ENCODE results near the gene FER.

The FER gene

GRCh38 chr5:109239456-109239855 is 491.8 kb downstream of the FER start:
- Histone ChIP-seq H3K4me2 (ENCODE audit: low read length) (no peak overlapping the region), H3K27me3 (ENCODE audit: insufficient read depth, low read length) (no peaks in the 10 kb centered on the region), H3K79me2 (ENCODE audit: insufficient read depth, low read length) (no peaks in the 10 kb centered on the region), H3K36me3 (ENCODE audit: insufficient read depth, low read length) (no peaks in the 10 kb centered on the region; the same call in 1 of the 2 replicates), H4K20me1 (ENCODE audit: insufficient read depth, low read length) (no peaks in the 10 kb centered on the region), H3F3A (ENCODE audit: insufficient read depth, low read length) (no peaks in the 10 kb centered on the region), H3K4me3 (ENCODE audit: low read depth, low read length, poor library complexity, severe bottlenecking) (no peak overlapping the region), H3K4me1 (ENCODE audit: insufficient read depth, low read length, severe bottlenecking) (no peaks in the 10 kb centered on the region), H3K9me3 (ENCODE audit: low read length) (0 out of 2 replicates have a peak, but pooled peaks cover 4% of the 10 kb centered on the region), H3K9me2 (ENCODE audit: low read depth, low read length) (no peaks in the 10 kb centered on the region), H3K27ac (ENCODE audit: low read depth, low read length, poor library complexity, severe bottlenecking) (no peak overlapping the region), H3K9ac (ENCODE audit: low read length) (no peak overlapping the region), H2AFZ (ENCODE audit: low read length) (no peak overlapping the region)
- TF ChIP-seq CTCF (IDR thresholded peaks at IDR 0.05; ENCODE audit: low read length) (no peak), EZH2 (IDR thresholded peaks at IDR 0.05; ENCODE audit: borderline replicate concordance, low read length) (no peak)

GRCh38 chr5:109242518-109242917 is 494.8 kb downstream of the FER start:
- Histone ChIP-seq H3K4me3 (ENCODE audit: low read depth, low read length, poor library complexity, severe bottlenecking) (no peak overlapping the region), H3K4me1 (ENCODE audit: insufficient read depth, low read length, severe bottlenecking) (no peaks in the 10 kb centered on the region), H2AFZ (ENCODE audit: low read length) (no peak overlapping the region), H3K9ac (ENCODE audit: low read length) (no peak overlapping the region), H3K79me2 (ENCODE audit: insufficient read depth, low read length) (no peaks in the 10 kb centered on the region), H3K27me3 (ENCODE audit: insufficient read depth, low read length) (no peaks in the 10 kb centered on the region), H3K4me2 (ENCODE audit: low read length) (no peak overlapping the region), H3K9me2 (ENCODE audit: low read depth, low read length) (no peaks in the 10 kb centered on the region), H3F3A (ENCODE audit: insufficient read depth, low read length) (no peaks in the 10 kb centered on the region), H4K20me1 (ENCODE audit: insufficient read depth, low read length) (no peaks in the 10 kb centered on the region), H3K9me3 (ENCODE audit: low read length) (peaks cover 12% of the 10 kb centered on the region; the same call in 1 of the 2 replicates), H3K36me3 (ENCODE audit: insufficient read depth, low read length) (no peaks in the 10 kb centered on the region), H3K27ac (ENCODE audit: low read depth, low read length, poor library complexity, severe bottlenecking) (no peak overlapping the region)
- TF ChIP-seq EZH2 (IDR thresholded peaks at IDR 0.05; ENCODE audit: borderline replicate concordance, low read length) = no peak
- TF ChIP-seq CTCF (IDR thresholded peaks at IDR 0.05; ENCODE audit: low read length) = no peak

- Histone ChIP-seq H2AFZ (ENCODE audit: low read length) (no peak overlapping the region), H3K4me1 (ENCODE audit: insufficient read depth, low read length, severe bottlenecking) (no peaks in the 10 kb centered on the region), H3K4me2 (ENCODE audit: low read length) (no peak overlapping the region), H3K9me3 (ENCODE audit: low read length) (peaks cover 12% of the 10 kb centered on the region; the same call in 1 of the 2 replicates), H3K27me3 (ENCODE audit: insufficient read depth, low read length) (no peaks in the 10 kb centered on the region), H3K9me2 (ENCODE audit: low read depth, low read length) (no peaks in the 10 kb centered on the region), H3K36me3 (ENCODE audit: insufficient read depth, low read length) (no peaks in the 10 kb centered on the region), H3F3A (ENCODE audit: insufficient read depth, low read length) (no peaks in the 10 kb centered on the region), H3K79me2 (ENCODE audit: insufficient read depth, low read length) (no peaks in the 10 kb centered on the region), H4K20me1 (ENCODE audit: insufficient read depth, low read length) (no peaks in the 10 kb centered on the region), H3K4me3 (ENCODE audit: low read depth, low read length, poor library complexity, severe bottlenecking) (no peak overlapping the region), H3K27ac (ENCODE audit: low read depth, low read length, poor library complexity, severe bottlenecking) (no peak overlapping the region), H3K9ac (ENCODE audit: low read length) (no peak overlapping the region)
- TF ChIP-seq EZH2 (IDR thresholded peaks at IDR 0.05; ENCODE audit: borderline replicate concordance, low read length) = no peak
- no peak for TF ChIP-seq CTCF (IDR thresholded peaks at IDR 0.05; ENCODE audit: low read length)
These were observed 498.7 kb downstream of the FER start for GRCh38 chr5:109246395-109246794.
